SK-N-MC (cell line): Measurements from ENCODE around the gene FREM1.

Source experiments
- EZH2 ChIP-seq: fragments of 200-600 bp; sonication (generic); IDR thresholded peaks from one replicate; pipeline ENCODE4 v1.6.1; 2017; ENCODE audit warnings: antibody characterized with exemption
- POLR2AphosphoS5 ChIP-seq: IDR thresholded peaks from 2 replicates; pipeline ENCODE4 v1.6.1; 2012; ENCODE audit warnings: mild to moderate bottlenecking, low read depth, low read length, borderline replicate concordance

DNA sequence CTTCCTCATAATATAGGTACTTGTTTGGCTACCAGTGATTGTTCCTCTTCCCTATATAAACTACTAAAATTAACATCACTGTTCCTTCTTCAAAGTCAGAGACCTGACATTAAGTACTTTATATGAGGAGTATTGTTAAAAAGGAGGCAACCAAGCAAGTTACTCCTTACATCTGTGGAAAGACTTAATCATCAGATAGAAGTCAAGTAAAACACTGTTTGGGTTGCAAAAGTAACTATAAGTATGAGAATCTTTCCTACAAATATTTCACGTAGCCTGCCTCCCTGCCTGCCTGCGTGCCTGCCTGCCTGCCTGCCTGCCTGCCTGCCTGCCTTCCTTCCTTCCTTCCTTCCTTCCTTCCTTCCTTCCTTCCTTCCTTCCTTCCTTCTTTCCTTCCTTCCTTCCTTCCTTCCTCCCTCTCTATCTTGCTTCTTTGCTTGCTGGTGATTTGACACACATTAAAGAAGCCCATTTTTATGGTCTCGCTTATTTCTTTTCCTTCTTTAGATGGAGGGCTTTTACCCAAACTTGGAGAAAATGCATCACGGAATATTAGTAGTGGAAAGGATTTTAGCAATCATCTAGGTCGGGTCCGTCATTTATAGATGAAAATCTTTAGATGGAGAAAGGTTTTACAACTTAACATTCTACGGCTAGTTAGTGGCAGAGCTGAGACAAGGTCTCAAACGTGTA lies 190.9 kb downstream of the FREM1 start:
- no peak for TF ChIP-seq EZH2
- TF ChIP-seq POLR2AphosphoS5, result peak; percentile 54; the same call in 1 of the 2 replicates
